GM12873 (cell line): ENCODE results near the gene PRR5.

ENCODE experiments used
- TF ChIP-seq, protein P1 (sequence below): IDR thresholded peaks from 2 replicates; pipeline ENCODE4 v1.5.1; 2012; ENCODE audit warnings: low read depth, mild to moderate bottlenecking, moderate library complexity, low read length, control low read depth; ENCODE audit not compliant: insufficient read depth; ENCODE audit errors: missing control alignments

The PRR5 gene

DNA sequence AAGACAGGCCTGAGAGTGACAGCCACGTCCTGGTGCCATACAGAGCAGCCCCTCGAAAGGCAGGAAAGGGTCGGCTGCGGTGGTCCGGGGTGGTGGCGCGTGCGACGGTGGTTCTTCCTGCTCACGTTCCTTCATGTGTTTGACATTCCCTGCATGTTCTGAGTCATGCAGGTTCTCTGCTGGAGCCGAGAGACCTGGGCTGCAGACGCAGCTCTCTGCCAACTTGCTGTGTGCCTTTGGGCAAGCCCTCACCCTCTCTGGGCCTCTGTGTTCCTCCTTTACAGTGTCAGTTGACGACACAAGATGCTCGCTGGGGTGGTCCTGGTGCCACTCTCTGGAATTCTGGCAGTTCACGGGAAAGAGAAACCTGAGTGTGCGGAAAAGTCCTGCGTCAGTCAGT, 62.4 kb downstream of the PRR5 start:
- TF ChIP-seq, protein P1, sequence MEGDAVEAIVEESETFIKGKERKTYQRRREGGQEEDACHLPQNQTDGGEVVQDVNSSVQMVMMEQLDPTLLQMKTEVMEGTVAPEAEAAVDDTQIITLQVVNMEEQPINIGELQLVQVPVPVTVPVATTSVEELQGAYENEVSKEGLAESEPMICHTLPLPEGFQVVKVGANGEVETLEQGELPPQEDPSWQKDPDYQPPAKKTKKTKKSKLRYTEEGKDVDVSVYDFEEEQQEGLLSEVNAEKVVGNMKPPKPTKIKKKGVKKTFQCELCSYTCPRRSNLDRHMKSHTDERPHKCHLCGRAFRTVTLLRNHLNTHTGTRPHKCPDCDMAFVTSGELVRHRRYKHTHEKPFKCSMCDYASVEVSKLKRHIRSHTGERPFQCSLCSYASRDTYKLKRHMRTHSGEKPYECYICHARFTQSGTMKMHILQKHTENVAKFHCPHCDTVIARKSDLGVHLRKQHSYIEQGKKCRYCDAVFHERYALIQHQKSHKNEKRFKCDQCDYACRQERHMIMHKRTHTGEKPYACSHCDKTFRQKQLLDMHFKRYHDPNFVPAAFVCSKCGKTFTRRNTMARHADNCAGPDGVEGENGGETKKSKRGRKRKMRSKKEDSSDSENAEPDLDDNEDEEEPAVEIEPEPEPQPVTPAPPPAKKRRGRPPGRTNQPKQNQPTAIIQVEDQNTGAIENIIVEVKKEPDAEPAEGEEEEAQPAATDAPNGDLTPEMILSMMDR: no peak

DNA sequence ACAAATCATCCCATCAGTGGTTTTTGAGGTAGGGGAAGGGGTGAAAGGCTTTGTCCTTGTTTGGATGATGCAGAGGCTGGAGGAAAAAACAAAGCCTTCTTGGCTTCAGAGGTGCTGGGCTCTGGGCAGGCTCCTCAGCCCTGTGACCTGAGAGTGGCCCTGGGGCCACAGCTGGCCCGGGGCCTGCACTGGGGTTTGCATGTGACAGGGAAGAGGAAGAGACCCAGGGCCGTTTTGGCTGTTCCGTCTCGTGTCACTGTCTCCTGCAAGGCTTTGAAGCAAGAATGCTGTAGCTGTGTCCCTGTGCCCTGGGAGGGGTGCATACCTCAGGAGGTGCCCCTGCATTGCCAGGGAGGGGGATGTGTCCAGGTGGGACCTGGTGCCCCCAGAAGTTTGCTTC, 63.0 kb downstream of the PRR5 start:
- TF ChIP-seq, protein P1: no peak

DNA sequence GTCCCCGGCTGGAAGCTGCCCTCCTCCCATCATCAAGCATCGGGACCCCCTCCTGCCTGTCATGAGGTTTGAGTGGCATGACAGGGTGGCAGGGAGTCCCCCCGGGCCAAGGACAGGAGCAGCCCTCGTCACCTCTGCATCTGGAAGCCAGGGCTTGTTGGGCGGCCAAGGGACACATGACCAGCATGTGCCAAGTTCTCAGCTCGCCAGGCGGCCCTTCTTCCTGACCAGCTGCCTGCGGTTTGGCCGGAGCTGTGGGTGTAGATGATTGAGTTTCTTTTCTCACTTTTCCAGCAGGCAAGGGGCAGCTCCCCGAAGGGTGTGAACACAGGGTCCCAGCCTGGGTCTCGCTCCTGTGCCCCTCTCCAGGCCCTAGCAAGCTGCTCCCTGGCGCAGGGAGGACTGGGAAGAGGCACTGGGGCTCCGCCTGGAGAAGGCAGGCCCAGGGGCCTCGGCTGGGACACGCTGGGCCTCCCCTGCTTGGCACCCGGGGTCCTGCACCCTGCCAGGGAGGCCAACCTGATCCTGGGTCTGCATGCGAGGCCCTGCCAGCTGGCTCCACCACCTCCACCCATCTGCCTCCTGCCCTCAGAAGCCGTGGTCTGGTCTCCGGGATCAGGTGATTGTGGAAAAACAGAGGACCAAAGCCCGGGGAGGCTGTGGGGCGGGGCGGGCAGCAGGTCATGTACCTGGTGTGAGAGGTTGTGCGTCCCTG, 63.7 kb downstream of the PRR5 start:
- TF ChIP-seq, protein P1: no peak

DNA sequence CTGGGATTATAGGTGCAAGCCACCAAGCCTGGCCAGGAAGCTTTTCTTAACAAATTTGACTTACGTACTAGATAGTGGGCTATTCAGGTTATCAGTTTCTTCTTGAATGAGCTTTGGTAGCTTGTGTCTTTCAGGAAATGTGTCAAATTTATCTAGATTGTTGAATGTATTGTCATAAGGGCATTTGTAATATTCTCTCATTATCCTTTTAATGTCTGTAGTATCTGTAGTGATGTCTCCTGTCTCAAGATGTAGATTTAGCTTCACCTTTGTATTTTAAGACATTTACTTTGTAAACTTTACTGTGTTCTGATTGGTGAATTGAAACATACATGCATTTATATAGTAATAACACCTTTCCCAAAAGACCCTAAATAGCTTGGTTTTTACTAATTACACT, 71.1 kb downstream of the PRR5 start:
- TF ChIP-seq, protein P1: no peak

DNA sequence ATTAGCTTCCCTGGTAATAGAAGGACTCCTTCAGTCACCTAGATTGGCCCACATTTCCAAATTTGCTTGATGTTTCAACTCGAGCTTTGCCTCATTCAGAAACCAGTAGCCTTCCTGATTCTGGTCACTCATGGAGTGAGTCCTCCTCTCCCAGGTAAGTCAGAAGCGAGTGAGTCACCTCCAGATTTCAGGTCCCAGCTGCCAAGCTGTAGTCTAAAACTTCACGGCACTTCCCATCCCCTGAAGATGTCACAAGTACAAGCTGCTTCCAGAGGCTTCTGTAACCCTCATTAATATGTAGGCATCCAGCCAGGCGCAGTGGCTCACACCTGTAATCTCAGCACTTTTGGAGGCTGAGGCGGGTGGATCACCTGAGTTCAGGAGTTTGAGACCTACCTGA, 73.9 kb downstream of the PRR5 start:
- TF ChIP-seq, protein P1: no peak

DNA sequence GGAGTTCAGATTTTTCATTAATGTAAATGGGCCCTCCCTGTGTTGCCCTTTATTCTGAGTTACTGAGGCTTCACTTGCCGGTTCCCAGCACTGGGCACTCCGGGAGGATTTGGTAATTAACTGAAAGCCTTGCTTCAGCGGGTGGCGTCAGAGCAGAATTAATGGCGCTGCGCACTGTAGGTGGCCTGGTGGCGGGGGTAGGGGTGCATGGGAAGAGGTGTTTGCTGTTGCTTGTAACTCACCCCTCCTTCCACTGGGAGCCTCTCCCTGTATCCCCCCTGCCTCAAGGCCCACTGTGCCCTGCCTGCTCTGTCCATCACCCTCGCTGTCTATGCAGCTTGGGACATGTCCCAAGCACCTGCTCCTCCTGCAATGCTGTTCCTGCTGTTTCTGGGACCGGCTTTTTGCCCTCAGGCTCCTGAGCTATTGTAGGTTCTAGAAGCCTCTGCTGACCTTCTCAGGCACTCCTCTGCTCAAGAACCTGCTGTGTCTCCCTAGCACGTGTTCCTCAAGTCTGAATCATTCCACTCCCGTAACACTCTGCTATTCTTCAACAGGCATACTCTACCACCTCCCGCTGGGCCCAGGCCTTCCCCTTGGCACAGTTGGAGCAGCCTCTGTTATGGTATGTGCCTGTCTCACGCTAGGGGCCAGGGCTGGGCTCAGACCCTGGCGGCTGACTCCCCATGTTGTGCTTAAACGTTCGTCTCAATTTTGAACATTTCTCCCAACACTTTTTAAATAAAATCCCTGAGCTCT, 74.8 kb downstream of the PRR5 start:
- TF ChIP-seq, protein P1: no peak

DNA sequence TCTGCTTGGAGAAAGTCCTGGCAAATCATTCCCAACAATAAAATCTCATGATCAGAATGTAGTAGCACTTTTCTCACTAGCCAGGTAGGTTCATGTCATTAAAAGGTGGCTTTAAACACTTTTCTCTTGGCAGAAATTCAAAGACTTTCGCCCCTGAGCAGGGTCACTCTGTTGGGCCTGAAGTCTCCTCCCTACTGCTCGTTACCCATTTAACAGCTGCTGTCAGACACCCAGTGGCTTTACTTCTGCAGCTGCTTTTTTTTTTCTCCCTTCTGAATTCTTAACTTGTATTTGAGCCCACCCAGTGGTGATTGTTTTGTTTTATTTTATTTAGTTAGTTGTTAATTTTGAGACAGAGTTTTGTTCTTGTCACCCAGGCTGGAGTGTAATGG, 75.4 kb downstream of the PRR5 start:
- TF ChIP-seq, protein P1: no peak
